Right lobe of liver (tissue), 4 donors: ENCODE data around the gene NSL1.

ENCODE experiments used
- POLR2A ChIP-seq: fragments of 450-650 bp; IDR thresholded peaks from one replicate; pipeline ENCODE4 v1.6.1; 2017; ENCODE audit warnings: antibody characterized with exemption, mild to moderate bottlenecking
- TF ChIP-seq, protein P1 (sequence below), 4 donors: fragments of 200-600 bp in 3 of 4; fragments of 450-650 bp in 1 of 4; IDR thresholded peaks; one replicate each; pipeline versions ENCODE4 v1.5.1 to v1.8.0; 2016 to 2022; ENCODE audit warnings: antibody characterized with exemption in 4 of 4, mild to moderate bottlenecking in 2 of 4
- donor health status: DM: no; HTN: no; CAD: no.
- donor health status: DM: no; HTN: no; CAD: no.
- donor health status: DM: no; HTN: yes; CAD: no.

DNA sequence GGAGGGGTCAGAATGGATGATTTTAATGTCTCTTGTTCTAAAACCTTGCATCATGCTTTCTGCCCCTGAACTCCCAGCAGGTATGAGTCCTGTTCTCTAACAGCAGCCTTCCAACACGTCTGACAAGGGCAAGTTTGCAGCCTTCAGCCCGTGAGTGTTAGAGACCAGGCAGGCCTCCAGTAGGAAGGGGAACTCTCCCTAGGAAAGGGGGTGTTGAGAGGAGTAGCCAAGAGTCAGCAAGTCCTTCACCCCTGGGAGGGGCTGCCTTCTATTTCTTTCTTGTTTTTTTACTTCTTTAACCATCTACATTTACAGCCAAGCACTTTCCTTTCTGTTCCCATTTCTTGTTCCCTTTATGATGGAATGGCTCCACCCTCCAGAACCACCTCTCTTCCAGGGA is 106.1 kb downstream of the NSL1 start:
- TF ChIP-seq, protein P1, sequence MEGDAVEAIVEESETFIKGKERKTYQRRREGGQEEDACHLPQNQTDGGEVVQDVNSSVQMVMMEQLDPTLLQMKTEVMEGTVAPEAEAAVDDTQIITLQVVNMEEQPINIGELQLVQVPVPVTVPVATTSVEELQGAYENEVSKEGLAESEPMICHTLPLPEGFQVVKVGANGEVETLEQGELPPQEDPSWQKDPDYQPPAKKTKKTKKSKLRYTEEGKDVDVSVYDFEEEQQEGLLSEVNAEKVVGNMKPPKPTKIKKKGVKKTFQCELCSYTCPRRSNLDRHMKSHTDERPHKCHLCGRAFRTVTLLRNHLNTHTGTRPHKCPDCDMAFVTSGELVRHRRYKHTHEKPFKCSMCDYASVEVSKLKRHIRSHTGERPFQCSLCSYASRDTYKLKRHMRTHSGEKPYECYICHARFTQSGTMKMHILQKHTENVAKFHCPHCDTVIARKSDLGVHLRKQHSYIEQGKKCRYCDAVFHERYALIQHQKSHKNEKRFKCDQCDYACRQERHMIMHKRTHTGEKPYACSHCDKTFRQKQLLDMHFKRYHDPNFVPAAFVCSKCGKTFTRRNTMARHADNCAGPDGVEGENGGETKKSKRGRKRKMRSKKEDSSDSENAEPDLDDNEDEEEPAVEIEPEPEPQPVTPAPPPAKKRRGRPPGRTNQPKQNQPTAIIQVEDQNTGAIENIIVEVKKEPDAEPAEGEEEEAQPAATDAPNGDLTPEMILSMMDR (IDR thresholded peaks at IDR 0.05) = no peak
- TF ChIP-seq POLR2A = no peak
